NCI-H128 (cell line): Measurements from ENCODE around the gene GATD1.
"Not testable (repeated sequence)": the region's sequence is repeated elsewhere in the genome, so short reads cannot be mapped to it uniquely, and the experiment has no call there.

ENCODE experiments used
- DNase-seq: peaks from one replicate; lab custom pipeline; 2025; ENCODE audit not compliant: unreplicated experiment; lab: John Stamatoyannopoulos, UW

Gene GATD1

DNA sequence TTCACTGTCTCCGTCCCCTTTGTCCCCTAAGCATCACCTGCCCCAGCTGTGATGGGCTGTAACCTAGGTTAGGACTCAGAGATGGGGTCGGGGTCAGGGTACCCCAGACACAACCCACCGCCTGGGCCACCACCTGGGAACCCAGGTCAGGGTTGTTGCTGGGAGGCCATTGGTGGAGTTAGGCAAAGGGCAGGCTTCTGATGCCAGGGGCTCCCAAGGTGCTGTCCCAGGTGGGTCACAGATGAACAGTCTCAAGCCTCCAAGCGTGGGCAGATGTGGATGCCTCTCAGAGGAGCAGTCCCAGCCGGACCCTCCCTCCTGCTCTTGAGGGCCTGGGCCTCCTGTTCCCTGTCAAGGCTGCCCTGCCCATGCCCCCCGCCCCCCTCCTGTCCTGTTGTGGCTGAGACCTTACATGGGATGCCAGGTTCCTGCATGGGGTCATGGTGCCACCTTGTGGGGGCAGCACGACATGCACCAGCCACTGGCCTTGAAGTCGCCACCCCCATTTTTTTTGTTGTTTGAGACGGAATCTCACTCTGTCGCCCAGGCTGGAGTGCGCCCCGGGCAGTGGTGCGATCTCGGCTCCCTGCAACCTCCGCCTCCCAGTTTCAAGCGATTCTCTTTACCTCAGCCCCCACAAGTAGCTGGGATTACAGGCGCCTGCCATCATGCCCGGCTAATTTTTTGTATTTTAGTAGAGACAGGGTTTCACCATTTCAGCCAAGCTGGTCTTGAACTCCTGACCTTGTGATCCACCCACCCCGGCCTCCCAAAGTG lies 12.1 kb downstream of the GATD1 start:
- DNase-seq: peak; percentile 24

DNA sequence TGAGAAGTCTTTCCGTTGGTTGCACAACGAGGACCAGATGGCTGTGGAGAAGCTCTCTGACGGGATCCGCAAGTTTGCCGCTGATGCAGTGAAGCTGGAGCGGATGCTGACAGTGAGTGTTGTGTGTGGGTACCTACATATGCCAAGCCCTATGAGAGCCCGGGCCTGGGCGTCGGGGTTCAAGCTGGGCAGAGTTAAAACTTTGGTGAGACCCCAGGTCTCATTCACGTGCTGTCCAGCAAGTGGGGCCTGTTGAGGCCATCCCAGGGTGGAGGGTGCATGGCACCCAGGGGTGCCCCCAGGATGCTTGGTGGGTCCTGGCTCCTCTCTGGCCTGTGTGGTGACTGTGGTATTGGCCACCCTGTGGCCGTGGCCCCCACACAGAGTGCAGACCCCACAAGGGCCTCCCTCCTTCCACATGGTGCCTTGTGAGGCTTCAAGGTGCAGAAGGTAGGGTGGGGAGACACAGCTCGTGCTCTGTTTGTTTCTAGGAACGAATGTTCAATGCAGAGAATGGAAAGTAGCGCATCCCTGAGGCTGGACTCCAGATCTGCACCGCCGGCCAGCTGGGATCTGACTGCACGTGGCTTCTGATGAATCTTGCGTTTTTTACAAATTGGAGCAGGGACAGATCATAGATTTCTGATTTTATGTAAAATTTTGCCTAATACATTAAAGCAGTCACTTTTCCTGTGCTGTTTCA lies 12.8 kb downstream of the GATD1 start:
- DNase-seq: no peak

DNA sequence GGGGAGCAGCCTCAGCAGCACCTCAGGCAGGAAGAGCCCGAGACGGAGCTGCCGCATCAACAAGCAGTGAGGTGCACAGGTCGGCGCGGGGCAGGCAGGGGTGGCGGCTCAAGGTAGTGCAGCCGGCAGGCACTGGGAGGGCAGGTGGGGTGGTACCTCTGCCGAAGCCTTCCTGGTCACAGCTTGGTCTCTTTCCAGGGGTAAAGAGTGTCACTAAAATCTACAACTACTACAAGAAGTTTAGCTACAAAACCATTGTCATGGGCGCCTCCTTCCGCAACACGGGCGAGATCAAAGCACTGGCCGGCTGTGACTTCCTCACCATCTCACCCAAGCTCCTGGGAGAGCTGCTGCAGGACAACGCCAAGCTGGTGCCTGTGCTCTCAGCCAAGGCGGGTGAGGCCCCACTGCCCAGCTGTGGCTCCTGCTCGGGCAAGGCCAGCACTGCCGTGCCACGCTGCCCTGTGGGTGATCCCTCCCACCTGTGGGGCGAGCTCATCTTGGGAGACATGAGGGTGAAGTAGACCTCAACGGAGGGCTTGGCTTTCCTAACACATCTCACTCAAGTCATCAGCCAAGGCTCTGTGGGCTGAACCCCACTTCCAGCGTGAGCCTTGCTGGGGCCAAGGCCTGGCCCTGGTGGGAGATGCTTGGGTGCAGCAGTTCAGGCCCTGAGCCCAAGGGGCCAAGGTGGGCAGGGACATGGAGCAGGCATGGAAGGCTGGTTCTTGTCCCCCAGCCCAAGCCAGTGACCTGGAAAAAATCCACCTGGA lies 13.6 kb downstream of the GATD1 start:
- DNase-seq: no peak

DNA sequence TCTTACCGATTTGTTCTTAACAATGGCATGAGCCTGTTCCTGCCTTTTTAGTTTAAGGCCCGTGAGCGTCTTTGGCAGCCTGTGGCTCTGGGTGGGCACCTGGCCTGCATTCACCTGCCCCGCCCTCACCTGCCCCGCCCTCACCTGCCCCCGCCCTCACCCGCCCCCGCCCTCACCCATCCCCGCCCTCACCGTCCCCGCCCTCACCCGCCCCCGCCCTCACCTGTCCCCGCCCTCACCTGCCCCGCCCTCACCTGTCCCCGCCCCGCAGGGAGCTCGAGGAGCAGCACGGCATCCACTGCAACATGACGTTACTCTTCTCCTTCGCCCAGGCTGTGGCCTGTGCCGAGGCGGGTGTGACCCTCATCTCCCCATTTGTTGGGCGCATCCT lies 14.2 kb downstream of the GATD1 start:
- peak; percentile 33 for DNase-seq

DNA sequence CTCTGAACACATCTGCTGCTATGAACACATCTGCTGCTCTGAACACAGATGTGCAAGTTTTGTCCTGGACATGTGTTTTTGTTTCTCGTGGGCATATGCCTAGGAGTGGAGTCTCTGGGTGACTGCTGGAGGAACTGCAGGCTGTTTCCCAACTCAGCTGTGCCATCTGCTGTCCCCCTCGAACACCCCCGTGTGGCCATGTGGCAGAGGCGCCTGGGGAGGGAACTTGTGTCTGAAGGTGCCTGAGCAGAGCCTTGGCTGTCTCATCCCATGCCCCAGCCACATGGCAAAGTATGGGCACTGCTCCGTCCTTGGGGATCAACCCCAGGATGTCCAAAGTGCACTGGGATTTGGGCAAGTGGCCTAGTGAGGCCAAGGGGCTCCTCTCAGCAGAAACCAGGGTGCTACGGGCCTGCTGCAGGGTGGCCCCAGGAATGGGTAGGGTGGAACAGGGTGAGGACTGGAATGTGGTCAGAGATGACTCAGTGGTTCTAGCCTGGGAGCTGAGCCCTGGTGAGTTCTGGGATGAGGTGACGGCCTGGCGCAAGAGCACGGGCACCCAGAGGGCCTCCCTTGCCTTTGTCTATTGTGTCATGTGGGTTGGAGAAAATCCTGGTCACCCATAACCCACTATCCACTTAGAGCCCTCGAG lies 14.7 kb downstream of the GATD1 start:
- DNase-seq: no peak

DNA sequence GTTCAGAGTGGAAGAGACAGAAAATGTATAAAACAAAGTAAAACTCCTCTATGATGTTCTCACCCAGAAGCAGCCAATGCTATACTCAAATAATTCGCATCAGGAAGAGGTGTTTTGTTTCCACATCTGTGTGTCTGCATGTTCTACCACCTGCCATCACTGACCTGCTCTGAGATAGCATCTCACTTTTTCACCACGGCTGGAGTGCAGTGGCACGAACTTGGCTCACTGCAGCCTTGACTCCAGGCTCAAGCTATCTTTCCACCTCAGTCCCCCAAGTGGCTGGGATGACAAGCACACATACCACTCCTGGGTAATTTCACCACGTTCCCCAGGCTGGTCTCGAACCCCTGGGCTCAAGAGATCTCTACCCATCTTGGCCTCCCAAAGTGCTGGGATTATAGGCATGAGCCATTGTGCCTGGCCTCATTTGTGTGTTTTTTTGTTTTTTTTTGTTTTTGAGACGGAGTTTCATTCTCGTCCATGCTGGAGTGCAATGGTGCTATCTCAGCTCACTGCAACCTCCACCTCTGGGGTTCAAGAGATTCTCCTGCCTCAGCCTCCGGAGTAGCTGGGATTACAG lies 15.7 kb downstream of the GATD1 start:
- DNase-seq: no peak

DNA sequence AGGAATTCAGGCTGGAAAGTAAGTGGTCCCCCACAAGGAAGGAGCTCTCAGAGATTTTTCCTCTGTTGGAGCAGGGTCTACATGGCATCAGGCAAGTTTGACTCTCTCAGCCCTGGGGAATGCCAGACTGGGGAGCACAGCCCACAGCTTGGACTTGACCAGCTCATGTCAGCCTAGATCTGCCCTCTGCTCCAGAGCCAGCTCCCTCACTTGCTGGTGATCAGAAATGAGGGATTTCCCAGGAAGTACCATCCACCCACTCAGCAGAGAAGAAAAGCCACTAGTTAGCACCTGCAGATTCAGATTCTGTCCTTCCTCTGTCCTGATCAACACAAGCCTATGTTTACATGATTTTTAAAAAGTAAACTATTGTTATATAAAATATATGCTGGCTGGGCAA lies 17.1 kb downstream of the GATD1 start:
- DNase-seq: no peak

DNA sequence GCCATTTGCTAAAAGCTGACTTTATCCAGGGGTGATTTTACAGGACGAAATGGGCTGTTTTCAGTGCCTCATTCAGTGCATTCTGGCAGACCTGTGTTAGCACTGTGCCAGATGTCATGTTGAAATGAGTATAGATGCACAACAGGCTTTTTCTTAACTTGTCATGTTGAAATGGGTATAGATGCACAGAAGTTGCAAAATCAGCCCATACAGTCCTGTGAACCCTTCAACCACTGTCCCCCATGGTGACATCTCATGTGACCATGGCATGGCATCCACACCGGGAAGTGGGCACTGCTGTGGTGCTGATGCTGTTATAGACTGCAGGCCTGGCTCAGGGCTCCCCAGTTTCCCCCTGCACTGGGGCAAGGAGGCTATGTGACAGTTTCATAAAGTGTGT lies 27.6 kb downstream of the GATD1 start:
- no peak for DNase-seq

DNA sequence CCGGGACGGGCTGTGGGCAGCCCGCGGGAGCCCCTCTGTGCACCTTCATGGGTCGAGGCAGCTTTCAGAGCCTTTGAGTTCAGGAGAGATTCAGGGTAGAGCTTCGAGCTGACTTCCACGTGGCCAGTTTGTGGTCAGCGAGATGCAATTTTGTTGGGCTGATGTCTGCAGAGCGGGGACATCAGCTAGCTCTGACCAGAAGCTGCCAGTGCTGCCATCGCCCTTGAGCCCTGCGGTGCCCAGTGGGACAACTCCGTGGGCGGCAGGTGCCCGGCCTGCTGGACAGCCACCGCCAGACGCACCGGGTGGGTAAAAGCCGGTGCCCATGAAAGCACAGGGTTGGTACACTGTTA lies 29.3 kb downstream of the GATD1 start:
- DNase-seq: no peak

DNA sequence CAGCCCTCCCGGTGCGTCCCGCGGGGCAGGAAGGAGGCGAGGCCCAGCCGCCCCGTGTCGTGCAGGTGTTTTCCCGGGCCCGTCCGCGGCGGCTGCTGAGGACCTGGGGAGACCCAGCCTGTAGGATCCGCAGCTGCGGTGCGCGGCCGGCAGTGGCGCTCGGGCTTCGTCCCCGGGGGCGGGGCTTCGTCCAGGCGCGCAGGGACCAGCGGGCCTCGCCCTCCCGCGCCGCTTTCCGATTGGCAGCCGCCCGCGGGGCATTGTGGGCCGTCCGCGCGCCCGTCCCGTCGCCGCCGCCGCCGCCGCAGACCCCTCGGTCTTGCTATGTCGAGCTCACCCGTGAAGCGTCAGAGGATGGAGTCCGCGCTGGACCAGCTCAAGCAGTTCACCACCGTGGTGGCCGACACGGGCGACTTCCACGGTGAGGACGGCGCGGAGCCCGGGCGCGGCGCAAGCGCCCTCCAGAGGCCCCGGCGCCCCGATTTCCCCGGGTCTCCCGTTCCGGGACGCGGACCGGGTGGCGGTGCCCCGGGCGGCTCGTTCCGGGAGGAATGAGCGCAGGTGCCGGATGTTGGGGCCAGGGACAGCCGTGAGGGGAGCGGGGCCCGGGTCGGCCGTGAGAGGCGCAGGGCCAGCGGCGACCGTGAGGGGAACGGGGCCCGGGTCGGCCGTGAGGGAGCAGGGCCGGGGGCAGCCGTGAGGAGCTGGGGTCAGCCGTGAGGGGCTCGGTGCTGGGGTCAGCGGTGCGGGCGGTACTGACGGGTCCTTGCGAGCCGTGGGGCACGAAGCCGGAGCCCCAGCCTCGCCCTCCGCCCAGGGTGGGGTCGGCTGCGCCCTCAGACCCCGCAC lies 29.9 kb downstream of the GATD1 start, which contains the start of gene TALDO1:
TSS of gene TALDO1 (plus strand) at position 307 of the 849 bp plus-strand sequence. CDS start at position 325, 18 bp downstream.
- peak; percentile 85 for DNase-seq

DNA sequence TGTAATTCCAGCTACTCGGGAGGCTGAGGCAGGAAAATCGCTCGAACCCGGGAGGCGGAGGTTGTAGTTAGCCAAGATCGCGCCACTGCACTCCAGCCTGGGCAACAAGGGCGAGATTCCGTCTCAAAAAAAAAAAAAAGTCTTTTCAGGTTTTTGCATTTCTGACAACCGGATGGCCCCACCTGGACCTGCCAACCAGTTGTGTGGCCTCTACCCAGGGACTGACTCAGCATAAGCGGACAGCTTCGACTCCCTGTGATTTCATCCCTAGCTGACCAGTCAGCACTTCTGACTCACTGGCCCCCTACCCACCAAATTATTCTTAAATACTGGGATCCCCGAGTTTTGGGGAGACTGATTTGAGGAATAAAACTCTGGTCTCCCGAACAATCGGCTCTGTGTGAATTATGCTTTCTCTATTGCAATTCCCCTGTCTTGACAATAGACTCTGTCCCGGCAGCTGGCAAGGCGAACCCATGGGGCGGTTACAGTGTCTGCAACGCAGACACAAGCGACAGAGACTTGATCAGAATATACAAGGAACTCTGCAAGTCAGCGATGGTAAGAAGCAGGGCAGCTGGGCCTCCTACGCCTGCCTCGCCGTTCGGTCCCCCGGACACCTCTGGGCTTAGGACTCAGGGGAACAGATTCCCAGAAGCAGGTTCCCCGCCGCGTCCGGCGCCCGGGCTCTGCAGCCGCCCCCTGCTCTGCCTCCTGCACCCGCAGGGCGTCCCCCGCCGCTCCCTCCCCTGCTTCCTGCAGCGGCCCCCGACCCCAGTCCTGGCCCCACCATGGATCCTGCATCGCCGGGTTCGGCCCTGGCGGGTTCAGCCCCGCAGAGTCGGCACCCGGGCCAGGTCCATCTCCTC lies 30.8 kb downstream of the GATD1 start:
- DNase-seq: no peak

DNA sequence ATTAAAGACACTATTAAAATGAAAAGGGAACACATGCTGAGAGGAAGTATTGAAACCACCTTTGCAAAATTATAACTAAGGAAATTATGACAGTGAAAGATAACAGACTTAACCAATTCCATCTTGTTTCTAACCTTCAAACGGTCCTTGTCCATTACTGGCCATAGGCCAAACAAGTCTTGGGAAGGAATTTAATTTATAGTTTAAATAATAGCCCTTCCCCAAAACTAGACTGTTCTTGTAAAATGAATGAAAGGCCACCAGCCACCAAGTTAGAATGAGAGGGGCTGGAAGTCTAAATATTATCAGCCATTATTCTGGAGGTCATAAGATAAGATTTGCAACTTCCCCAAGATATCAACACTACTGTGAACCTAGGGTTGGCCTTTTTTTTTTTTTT lies 31.9 kb downstream of the GATD1 start:
- DNase-seq: no peak

DNA sequence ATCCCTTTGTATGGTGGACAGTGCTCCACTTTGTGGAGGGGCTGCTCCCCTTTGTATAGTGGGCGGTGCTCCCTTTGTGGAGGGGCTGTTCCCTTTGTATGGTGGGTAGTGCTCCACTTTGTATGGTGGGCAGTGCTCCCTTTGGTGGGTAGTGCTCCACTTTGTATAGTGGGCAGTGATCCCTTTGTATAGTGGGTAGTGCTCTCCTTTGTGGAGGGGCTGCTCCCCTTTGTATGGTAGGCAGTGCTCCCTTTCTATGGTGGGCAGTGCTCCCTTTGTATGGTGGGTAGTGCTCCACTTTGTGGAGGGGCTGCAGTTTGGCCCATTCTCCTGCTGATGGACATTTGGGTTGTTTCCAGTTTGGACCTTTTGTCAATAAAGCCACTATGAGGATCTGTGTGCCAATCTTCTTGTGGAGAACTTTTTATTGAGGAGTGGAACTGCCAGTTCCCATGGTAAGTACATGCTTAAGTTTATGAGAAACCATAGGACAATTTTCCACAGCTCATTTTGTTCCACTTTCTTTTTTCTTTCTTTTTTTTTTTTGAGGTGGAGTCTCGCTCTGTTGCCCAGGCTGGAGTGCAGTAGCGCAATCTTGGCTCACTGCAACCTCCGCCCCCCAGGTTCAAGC lies 34.6 kb downstream of the GATD1 start:
- DNase-seq: no peak

DNA sequence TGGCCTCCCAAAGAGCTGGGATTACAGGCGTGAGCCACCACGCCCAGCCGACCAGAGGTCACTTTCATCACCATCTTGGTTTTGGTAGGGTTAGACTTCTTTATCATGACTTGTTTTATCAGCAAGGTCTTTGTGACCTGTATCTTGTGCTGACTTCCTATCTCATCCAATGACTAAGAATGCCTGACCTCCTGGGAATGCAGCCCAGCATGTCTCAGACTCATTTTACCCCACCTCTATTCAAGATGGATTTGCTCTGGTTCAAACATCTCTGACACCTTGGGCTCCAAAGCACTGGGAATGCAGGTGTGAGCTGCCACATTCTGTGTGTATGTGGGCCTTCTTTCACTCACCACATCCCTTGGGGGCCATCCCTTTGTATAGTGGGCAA lies 35.1 kb downstream of the GATD1 start:
- no peak for DNase-seq

DNA sequence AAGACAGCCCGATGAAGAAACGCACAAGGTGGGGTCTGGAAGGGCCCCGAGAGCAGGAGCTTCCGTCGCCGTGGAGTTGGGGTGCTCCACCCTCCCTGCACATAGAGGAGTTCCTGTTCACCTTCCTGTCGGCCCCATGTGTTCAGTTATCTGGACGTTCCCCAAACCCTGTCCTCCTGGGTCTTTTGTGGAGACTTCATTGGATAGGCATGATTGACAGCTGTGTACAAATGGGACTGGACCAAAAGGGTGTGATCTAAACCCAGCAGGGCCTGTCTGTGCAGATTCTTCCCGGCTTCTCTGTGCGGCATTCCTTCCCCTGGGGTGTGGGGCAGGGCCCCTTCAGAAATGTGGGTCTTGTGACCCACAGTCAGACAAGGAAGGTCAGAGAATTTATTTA lies 39.4 kb downstream of the GATD1 start:
- DNase-seq: not testable (repeated sequence)

DNA sequence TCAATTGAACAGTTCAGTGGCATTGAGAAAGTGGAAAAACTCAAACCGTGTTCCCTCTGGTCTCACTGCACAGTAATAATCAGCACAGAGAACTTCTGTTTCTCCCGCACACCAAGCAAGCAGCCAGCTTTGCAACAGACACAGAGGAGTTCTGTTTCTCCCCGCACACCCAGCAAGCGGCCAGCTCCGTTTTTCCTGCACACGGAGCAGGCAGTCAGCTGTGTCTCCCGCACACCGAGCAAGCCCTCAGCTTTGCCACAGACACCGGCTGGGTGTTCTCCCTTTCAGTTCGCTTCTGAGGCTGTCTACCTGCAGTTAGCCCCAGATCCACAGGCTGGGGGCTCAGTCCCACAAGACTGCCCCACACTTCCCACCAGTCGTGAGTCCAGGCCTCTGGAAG lies 39.9 kb downstream of the GATD1 start:
- no peak for DNase-seq

DNA sequence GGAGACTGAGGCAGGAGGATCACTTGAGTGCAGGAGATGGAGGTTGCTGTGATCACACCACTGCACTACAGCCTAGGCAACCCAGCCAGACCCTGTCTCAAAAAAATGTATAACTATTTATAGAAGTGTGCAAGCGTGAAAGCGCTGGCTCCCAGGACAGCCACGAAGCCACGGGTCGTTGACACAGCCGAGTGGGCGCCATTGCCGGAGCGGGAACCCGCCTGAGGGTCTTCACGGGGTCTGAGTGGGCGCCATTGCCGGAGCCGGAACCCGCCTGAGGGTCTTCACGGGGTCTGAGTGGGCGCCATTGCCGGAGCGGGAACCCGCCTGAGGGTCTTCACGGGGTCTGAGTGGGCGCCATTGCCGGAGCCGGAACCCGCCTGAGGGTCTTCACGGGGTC lies 42.7 kb downstream of the GATD1 start:
- DNase-seq: not testable (repeated sequence)

DNA sequence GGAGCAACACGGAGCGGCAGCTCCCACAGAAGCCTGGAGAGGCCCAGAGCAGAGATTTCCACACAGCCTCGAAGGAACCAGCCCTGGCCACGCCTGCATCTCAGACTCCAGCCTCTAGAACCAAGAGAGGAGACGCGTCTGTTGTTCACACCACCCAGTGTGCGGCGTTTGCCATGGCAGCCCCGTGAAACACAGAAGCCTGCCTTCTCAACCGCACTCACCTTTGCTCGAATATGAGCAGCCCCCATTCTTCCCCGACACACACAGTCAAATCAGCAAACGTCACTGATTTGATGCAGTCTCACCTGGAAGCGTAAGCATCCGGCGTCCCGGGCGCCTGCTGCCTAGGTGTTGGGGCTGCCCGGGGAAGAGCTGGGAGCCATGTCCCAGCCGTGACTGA lies 44.2 kb downstream of the GATD1 start:
- DNase-seq: no peak
